C4-2B (cell line): Measurements from ENCODE around the gene SUSD4.

ENCODE experiments used
- H3K27ac ChIP-seq: fragments of 450-650 bp; 2 replicates; pipeline ENCODE4 v1.5.1; 2017
- CTCF ChIP-seq: fragments of 450-650 bp; conservative IDR thresholded peaks from 2 replicates; pipeline ENCODE4 v1.5.1; 2017; ENCODE audit warnings: mild to moderate bottlenecking
- ZFX ChIP-seq: fragments of 450-650 bp; IDR thresholded peaks from 2 replicates; pipeline ENCODE4 v1.6.1; 2017

SUSD4 gene

GRCh38 chr1:223345720-223346119 lies 18.3 kb downstream of the SUSD4 start:
- no peak for TF ChIP-seq CTCF
- TF ChIP-seq ZFX: no peak
- no peak overlapping the region for H3K27ac ChIP-seq

DNA sequence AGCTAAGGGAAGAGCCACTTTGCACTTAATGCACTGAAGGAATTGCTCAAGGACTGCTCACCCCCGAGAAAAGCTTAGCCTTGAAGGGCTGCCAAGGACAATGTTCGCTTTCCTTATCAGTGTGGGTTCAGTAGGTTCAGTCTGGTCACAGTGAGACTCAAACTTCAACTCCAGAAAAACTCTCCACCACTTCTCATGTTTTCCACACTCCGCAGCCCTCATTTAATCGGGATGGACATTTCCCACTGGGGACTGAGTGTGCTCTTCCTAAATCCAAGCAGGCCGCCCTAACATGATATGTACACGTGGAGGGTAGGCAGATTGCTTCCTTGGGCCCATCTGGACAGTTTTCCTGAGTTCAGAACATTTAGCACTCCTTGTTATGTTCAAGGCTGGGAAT lies 19.5 kb downstream of the SUSD4 start:
- TF ChIP-seq CTCF (no peak), ZFX (no peak)
- no peak overlapping the region for H3K27ac ChIP-seq

DNA sequence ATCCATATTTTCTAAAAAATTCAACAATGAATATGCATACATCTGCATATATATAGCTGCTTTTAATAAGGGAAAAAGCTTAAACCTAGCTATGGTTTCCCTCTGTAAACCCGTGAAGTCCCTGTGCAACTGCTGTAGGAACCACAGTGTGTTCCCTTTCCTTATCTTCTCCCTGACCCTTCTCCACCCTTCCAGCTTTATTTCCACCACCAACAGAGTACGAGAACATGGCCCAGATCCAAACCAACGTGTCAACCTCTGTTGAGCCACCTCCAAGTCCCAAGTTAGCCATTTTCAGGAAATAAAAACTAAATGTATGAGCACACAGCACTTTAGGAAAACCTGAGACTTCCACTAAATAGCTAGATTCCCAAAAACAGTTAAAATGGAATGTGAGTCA lies 20.3 kb downstream of the SUSD4 start:
- TF ChIP-seq CTCF (no peak), ZFX (no peak)
- H3K27ac ChIP-seq: no peak overlapping the region

DNA sequence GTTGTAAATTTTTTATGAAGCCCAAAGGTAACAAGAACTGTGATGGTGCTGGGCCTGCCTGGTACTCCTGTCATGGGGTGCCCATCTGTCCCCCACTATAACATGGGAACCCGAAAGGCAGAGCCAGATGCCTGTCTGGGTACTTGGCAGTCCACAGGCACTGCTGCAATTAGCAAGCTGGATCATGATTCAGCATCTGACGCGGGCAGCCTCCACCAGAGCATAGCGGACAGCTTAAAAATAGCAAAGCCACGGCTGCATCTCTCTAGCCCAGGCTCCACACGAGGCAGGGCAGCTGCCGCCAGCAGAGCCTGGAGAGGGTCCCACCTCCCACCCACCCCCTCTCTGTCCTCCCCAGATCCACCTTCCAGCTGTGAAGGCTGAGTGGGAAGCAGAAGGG lies 22.9 kb downstream of the SUSD4 start:
- TF ChIP-seq CTCF: no peak
- TF ChIP-seq ZFX: no peak

GRCh38 chr1:223340637-223341036 lies 23.3 kb downstream of the SUSD4 start:
- TF ChIP-seq ZFX (no peak), CTCF (no peak)

More for the DNA sequence above, 22.9 kb downstream of the SUSD4 start:
- H3K27ac ChIP-seq: no peak overlapping the region

DNA sequence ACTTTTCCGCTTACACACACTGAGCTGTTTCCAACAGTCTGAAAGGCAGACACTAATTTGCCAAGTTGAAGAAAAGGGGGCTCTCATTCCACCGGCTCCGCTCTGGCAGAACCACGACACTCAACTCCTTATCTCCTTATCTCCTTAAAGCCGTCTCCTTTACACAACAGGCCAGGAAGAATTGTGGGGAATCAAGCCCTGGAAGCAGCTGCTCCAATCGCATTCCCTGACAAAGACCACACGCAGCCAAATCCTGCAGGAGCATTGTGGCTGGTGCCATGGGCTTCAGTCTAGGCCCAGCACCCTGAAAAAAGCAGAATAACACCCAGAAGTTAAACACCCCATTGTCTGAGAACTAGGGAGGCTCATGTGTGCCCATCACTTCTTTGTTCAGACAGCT lies 24.1 kb downstream of the SUSD4 start:
- TF ChIP-seq ZFX (no peak), CTCF (no peak)
- no peak overlapping the region for H3K27ac ChIP-seq

More at GRCh38 chr1:223340637-223341036, 23.3 kb downstream of the SUSD4 start:
- no peak overlapping the region for H3K27ac ChIP-seq

DNA sequence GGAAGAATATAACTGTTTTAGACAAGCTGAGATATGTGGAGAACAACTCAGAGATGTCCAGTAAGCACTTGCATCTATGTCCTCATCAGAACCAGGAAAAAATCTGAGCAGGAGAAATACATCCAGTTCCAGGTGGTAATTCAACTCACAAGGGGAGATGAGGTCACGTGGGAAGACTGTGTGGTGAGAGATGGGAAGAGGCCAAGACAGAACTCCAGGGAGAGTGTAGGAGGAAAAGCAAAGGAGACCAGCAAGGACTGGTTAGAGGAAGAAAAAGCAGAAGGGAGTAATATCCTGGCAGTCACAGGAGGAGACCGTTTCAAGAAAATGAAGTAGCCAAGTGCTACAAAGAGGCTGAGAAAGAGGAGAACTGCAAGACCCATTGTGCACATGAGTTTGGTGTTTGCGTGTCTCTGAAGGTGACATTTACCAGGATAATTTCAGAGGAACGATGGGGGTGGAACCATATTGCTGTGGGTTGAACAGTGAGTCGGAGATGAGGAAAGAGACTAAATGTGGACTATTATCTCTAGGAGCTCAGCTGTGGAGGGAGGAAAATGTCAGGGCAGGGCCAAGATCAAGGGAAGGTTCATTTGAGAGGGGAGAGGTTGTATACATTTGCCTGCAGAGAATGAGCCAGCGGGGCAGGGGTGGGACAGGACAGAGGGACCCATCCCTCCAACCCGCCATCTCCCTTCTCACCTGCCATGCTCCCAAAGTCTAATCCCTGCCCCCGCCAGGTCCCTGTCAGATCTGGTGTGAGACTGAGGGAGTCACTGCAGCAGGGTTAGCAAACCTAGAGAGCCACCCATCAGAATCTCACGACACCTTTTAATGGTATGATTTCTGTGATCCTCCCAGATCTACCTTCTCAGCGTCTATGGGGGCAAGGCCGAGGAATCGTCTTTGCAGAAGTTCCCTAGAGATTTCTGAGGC lies 24.9 kb downstream of the SUSD4 start:
- H3K27ac ChIP-seq: no peak overlapping the region
- TF ChIP-seq ZFX (no peak), CTCF (no peak)
